HL-60 (cell line): ENCODE measurements around the gene ENTPD2.

Experiments
- CTCF ChIP-seq: IDR thresholded peaks from one replicate; pipeline ENCODE4 v1.5.1; 2011; ENCODE audit warnings: low read length, control low read depth, inconsistent platforms; ENCODE audit not compliant: insufficient read depth
- GABPA ChIP-seq: IDR thresholded peaks from 2 replicates; pipeline ENCODE4 v1.6.1; 2012; ENCODE audit warnings: low read depth

GRCh38 chr9:137056739-137057415 lies 3.0 kb upstream of the ENTPD2 start:
- TF ChIP-seq CTCF: no peak
- TF ChIP-seq GABPA: no peak
